IPS-20b (cell line): ENCODE measurements around the gene RAB11FIP4.

Source experiments
- H3K27ac ChIP-seq: one replicate; pipeline ENCODE4 v1.5.1; 2013; ENCODE audit warnings: low read length
- H3K27me3 ChIP-seq: 2 replicates; pipeline ENCODE4 v1.6.1; 2013; ENCODE audit warnings: mild to moderate bottlenecking, low read length, inconsistent platforms; ENCODE audit not compliant: insufficient read depth
- H3K36me3 ChIP-seq: 2 replicates; pipeline ENCODE4 v1.6.1; 2013; ENCODE audit warnings: low read depth, mild to moderate bottlenecking, inconsistent platforms, low read length, moderate library complexity; ENCODE audit not compliant: insufficient read depth
- H3K4me1 ChIP-seq: 2 replicates; pipeline ENCODE4 v1.6.1; 2013; ENCODE audit warnings: mild to moderate bottlenecking, control low read depth, inconsistent platforms, low read length, moderate library complexity; ENCODE audit not compliant: insufficient read depth
- H3K4me3 ChIP-seq: 2 replicates; pipeline ENCODE4 v1.5.1; 2013; ENCODE audit warnings: mild to moderate bottlenecking, low read length, inconsistent platforms
- H3K9ac ChIP-seq: 2 replicates; pipeline ENCODE4 v1.6.1; 2013; ENCODE audit warnings: low read depth, mild to moderate bottlenecking, inconsistent platforms, low read length, moderate library complexity
- H3K9me3 ChIP-seq: 2 replicates; pipeline ENCODE4 v1.6.1; 2013; ENCODE audit warnings: mild to moderate bottlenecking, low read depth, low read length, inconsistent platforms; ENCODE audit not compliant: insufficient read depth

The RAB11FIP4 gene

DNA sequence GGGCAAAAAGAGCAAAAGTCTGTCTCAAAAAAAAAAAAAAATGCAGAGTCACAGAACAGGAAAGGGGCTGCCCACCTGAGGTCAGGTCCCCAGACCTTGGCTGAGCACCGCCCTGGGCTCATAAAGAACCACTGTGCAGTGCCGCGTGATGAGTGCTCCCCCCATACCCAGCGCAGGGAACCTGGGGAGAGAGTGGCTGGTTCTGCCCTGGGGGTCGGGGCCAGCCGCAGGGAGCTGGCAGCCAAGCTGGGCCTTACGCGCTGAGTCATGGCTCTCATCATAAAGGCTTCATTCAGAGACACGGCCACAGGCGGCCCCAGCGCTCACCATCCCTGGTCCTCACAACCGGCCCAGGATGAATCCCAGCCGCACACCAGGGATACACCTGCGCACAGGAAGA lies 80.7 kb downstream of the RAB11FIP4 start:
- H3K27ac ChIP-seq, result no peak overlapping the region
- H3K4me3 ChIP-seq, result no peak overlapping the region
- H3K36me3 ChIP-seq, result no peaks in the 10 kb centered on the region
- peaks cover 19% of the 10 kb centered on the region for H3K4me1 ChIP-seq
- no peak overlapping the region for H3K9ac ChIP-seq
- no peaks in the 10 kb centered on the region for H3K27me3 ChIP-seq
- no peaks in the 10 kb centered on the region for H3K9me3 ChIP-seq

GRCh38 chr17:31475378-31476162 lies 84.1 kb downstream of the RAB11FIP4 start:
- Histone ChIP-seq H3K36me3 (no peaks in the 10 kb centered on the region), H3K27me3 (no peaks in the 10 kb centered on the region), H3K9ac (no peak overlapping the region), H3K4me3 (no peak overlapping the region), H3K9me3 (no peaks in the 10 kb centered on the region), H3K27ac (no peak overlapping the region), H3K4me1 (no peaks in the 10 kb centered on the region; the same call in 1 of the 2 replicates)

DNA sequence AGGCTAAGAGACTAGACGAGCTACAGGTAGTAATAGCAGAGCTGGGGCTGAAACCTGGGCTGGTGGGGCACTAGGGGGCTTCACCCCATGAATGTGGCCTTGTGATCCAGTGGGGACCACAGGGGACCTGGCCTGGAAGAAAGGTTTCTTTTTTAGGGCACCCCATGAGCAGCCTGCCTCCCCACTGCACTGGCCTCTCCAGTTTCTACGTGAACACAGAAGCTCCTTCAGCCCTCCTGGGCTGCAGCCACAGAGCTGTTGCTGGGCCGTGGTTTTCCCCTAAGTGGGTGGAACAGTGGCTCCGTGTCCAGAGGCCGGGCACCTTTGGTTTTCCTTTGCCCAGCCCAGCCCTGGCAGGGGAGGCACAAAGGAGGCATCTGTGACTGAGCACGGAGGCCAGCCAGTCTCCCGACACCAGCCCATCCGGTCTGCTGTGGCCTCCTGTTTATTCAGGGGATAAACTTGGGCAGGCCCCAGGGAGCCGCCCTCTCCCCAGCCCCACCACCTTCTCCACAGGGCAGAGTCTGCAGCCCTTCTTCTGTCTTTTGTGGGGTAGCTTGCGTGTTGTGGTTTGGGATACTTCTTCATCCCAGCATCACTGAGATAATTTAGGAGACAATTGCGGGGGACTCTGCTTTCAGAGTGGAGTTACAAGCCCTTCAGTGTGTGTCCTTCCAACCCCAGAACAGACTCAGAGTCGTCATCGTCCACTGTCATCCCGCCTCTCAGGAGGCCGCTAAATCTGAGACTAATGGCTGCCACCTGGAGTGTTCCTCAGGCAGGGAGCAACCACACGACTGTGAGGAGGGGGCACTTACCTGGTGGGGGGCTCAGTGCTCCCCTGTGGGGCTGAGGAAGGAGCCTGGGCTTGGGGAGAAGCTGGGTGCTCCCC lies 85.3 kb downstream of the RAB11FIP4 start:
- Histone ChIP-seq H3K4me1 (no peaks in the 10 kb centered on the region), H3K36me3 (no peaks in the 10 kb centered on the region), H3K9ac (no peak overlapping the region; the same call in 1 of the 2 replicates), H3K27me3 (no peaks in the 10 kb centered on the region), H3K9me3 (no peaks in the 10 kb centered on the region), H3K27ac (no peak overlapping the region), H3K4me3 (no peak overlapping the region)

DNA sequence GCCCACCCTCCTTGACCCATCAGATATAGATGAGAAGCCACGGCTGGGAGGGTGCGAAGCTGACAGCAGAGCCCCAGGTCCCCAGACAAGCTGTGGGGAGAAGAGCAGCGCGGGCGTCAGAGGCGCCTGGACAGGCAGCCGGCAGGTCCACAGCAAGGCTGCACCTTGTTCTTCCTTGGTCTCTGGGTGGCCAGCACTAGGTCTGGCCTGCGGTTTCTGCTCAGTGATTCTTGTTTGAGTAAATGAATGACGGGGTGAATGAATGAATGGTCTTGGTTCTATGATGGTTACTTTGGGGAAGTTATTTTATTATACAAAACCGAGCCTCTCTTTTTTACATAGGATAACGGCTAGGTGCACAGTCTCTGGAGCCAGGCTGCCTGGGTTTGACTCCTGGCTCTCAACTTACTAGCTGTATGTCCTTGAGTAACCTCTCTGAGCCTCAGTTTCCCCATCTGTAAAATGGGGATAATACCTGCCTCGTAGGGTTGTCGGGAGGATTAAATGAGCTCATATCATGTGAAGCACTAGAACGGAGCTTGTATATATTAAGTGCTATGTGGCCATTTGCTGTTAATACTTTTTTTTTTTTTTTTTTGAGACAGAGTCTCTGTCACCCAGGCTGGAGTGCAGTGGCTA lies 86.1 kb downstream of the RAB11FIP4 start:
- no peaks in the 10 kb centered on the region for H3K9me3 ChIP-seq
- no peak overlapping the region for H3K27ac ChIP-seq
- H3K27me3 ChIP-seq, result no peaks in the 10 kb centered on the region
- H3K9ac ChIP-seq, result no peak overlapping the region
- H3K4me3 ChIP-seq, result no peak overlapping the region
- no peaks in the 10 kb centered on the region for H3K4me1 ChIP-seq
- H3K36me3 ChIP-seq, result no peaks in the 10 kb centered on the region

- no peak overlapping the region for H3K9ac ChIP-seq
- no peak overlapping the region for H3K4me3 ChIP-seq
- H3K36me3 ChIP-seq, result no peaks in the 10 kb centered on the region
- no peaks in the 10 kb centered on the region for H3K4me1 ChIP-seq
- no peak overlapping the region for H3K27ac ChIP-seq
- H3K27me3 ChIP-seq, result no peaks in the 10 kb centered on the region
- no peaks in the 10 kb centered on the region for H3K9me3 ChIP-seq
Observed at GRCh38 chr17:31479062-31479408, 87.6 kb downstream of the RAB11FIP4 start.

GRCh38 chr17:31479524-31479923 lies 88.0 kb downstream of the RAB11FIP4 start:
- Histone ChIP-seq H3K27ac (no peak overlapping the region), H3K36me3 (no peaks in the 10 kb centered on the region)

GRCh38 chr17:31480067-31480466 lies 88.6 kb downstream of the RAB11FIP4 start:
- H3K27me3 ChIP-seq, result no peaks in the 10 kb centered on the region

More at GRCh38 chr17:31479524-31479923, 88.0 kb downstream of the RAB11FIP4 start:
- Histone ChIP-seq H3K9ac (no peak overlapping the region), H3K4me3 (no peak overlapping the region), H3K4me1 (no peaks in the 10 kb centered on the region), H3K9me3 (no peaks in the 10 kb centered on the region), H3K27me3 (no peaks in the 10 kb centered on the region)

DNA sequence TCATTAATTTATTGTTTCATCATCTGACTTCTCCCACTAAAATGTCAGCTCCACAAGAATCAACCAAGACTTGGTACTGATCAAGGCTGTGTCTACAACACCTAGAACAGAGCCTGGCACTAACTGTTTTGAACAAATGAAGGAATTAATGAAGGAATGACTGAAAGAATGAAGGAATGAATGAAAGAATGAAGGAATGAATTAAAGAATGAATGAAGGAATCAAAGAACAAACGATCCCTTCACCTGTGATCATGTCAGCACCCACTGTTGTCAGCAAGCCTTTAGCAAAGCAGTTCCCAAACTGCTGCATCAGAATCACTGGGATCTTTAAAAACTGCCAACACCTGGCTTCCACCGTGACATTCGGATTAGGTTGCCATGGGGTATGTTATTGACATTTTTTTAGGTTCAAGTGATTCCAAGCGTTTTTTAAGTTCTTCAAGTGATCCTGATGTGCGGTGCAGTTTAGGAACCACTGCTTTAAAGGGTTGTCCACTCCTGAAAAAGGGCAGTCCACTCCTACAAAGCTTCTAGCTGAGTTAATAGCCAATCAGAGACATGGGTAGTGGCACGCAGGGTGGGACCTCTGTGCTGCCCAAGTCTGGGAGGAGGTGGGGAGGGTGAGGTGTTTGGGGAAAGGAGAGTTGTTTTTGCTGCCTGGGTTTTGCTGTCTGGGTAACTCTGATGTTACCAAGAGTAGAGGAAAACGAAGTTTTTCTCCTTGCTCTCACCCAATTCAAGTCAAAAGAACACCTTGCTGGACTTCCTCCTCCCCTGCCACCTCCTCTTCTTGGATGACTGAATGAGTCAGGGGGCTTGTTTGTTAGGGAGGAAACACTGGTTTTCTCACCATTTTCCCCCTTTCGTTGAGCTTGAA lies 89.7 kb downstream of the RAB11FIP4 start:
- Histone ChIP-seq H3K4me3 (no peak overlapping the region), H3K9me3 (no peaks in the 10 kb centered on the region), H3K27me3 (no peaks in the 10 kb centered on the region)

More at GRCh38 chr17:31480067-31480466, 88.6 kb downstream of the RAB11FIP4 start:
- Histone ChIP-seq H3K9me3 (no peaks in the 10 kb centered on the region), H3K9ac (no peak overlapping the region), H3K36me3 (no peaks in the 10 kb centered on the region), H3K27ac (no peak overlapping the region), H3K4me1 (no peaks in the 10 kb centered on the region), H3K4me3 (no peak overlapping the region)

DNA sequence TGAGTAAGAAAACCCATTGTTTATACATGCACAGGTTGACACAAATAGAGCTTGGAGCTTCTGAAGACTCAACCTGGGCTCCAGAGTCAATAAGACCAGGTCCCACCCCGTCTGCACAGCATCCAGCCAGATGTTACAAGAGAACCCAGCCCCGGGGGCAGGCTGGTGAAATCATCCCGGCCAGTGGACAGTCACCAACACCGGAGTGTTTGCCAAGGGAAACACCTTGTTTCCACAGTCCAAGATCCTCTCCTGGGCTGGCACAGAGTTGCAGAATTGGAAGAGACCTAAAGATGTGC lies 90.3 kb downstream of the RAB11FIP4 start:
- H3K9ac ChIP-seq, result no peak overlapping the region
- H3K9me3 ChIP-seq, result no peaks in the 10 kb centered on the region
- H3K36me3 ChIP-seq, result no peaks in the 10 kb centered on the region
- no peak overlapping the region for H3K27ac ChIP-seq
- H3K4me3 ChIP-seq, result no peak overlapping the region
- no peaks in the 10 kb centered on the region for H3K4me1 ChIP-seq
- H3K27me3 ChIP-seq, result peaks cover 3% of the 10 kb centered on the region; the same call in 1 of the 2 replicates

More for the DNA sequence above, 89.7 kb downstream of the RAB11FIP4 start:
- Histone ChIP-seq H3K4me1 (no peaks in the 10 kb centered on the region), H3K27ac (no peak overlapping the region), H3K36me3 (no peaks in the 10 kb centered on the region), H3K9ac (no peak overlapping the region)

- Histone ChIP-seq H3K27me3 (peaks cover 16% of the 10 kb centered on the region), H3K9ac (no peak overlapping the region), H3K4me1 (peaks cover 11% of the 10 kb centered on the region)
Observed at GRCh38 chr17:31484821-31485220, 93.3 kb downstream of the RAB11FIP4 start.

More at GRCh38 chr17:31484821-31485220, 93.3 kb downstream of the RAB11FIP4 start:
- H3K4me3 ChIP-seq, result no peak overlapping the region
- H3K36me3 ChIP-seq, result no peaks in the 10 kb centered on the region
- H3K9me3 ChIP-seq, result no peaks in the 10 kb centered on the region
- no peak overlapping the region for H3K27ac ChIP-seq
